Stimulated activated CD4-positive, alpha-beta T cell treated with anti-CD3 and anti-CD28 coated beads, Interleukin-2, amount 100 ng/mL, for 48 hours (primary cell): Measurements from ENCODE around the gene KNL1.
"Not testable (repeated sequence)": the region's sequence is repeated elsewhere in the genome, so short reads cannot be mapped to it uniquely, and the experiment has no call there.

ENCODE experiments used
- DNase-seq, 2 donors: peaks; one replicate each; pipeline ENCODE4 v3.0.0-alpha.2; 2020

KNL1 gene

DNA sequence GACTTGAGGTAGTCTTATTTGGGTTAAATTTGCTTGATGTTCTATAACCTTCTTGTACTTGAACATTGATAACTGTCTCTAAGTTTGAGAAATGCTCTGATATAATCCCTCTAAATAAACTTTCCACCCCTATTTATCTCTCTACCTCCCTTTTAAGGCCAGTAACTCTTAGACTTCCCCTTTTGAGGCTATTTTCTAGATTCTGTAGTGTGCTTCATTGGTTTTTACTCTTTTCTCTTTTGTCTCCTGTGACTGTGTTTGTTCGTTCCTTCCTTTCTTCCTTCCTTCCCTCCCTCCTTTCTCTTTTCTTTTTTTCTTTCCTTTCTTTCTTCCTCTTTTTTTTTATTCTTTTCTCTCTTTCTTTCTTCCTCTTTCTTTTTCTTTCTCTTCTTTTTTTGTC is 86.9 kb downstream of the KNL1 start:
- not testable (repeated sequence) for DNase-seq

DNA sequence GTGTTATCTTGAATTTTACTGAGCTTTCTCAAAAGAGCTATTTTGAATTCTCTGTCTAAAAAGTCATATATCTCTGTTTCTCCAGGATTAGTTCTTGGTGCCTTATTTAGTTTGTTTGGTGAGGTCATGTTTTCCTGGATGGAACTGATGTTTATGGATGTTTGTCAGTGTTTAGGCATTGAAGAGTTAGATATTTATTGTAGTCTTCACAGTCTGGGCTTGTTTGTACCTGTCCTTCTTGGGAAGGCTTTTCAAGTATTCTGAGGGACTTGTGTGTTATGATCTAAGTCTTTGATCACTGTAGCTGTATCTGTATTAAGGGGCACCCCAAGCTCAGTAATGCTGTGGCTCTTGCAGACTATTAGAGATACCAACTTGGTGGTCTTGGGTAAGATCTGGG is 90.3 kb downstream of the KNL1 start:
- DNase-seq = no peak

GRCh38 chr15:40685376-40685775 is 91.3 kb downstream of the KNL1 start:
- DNase-seq = no peak

DNA sequence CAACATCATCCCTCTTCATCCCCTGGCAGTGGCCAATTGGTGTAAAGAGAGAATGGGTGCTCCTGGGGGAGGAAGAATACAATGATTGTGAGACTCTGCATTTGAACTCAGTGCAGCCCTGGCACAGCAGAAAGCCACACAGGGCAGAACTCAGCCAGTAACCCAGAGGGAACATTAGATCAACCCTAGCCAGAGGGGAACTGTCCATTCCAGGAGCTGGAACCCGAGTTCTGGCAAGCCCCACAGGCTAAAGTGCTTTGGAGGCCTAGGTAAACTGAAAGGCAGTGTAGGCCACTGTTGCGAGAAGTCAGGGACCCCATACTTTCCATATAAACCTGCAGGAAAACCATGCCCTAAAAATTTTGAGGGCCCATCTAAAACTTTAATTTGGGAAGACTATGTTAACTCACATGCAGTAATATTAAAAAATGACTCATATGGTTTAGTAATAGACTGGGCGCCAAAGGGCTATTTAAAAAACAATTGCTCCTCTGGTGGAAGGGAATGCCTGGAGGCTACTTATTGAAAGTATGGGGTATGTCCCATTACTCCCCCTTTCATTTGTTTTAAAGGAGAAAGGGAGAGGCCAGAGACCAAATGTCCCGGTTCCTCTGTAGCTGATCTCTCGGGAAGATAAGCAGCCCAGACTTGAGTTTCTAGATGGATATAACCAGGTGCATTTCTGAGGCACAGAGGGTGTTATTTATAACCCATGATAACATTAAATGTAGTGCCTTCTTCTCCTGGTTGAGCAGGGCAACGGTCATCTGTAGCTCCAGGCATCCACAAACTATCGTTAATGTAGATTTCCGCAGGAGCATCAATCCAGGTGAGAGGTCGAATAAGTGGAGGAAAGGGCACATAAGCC is 95.1 kb downstream of the KNL1 start:
- no peak for DNase-seq

DNA sequence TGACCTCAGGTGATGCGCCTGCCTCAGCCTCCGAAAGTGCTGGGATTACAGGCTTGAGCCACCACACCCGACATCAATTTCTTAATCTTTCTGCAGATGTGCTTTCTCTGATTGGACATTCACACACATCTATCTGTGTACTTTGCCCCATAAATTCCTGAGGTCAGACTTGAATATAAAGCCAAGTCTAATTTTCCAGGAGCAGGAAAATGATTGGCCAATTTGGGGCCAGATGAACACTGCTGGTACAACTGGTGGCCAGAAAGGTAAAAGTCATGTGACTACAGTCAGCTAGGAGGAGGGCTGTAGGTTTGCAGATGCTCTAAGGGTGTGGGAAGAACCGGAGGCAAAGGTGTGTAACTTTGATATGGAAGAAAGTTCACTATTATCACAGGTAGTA is 97.7 kb downstream of the KNL1 start:
- no peak for DNase-seq

DNA sequence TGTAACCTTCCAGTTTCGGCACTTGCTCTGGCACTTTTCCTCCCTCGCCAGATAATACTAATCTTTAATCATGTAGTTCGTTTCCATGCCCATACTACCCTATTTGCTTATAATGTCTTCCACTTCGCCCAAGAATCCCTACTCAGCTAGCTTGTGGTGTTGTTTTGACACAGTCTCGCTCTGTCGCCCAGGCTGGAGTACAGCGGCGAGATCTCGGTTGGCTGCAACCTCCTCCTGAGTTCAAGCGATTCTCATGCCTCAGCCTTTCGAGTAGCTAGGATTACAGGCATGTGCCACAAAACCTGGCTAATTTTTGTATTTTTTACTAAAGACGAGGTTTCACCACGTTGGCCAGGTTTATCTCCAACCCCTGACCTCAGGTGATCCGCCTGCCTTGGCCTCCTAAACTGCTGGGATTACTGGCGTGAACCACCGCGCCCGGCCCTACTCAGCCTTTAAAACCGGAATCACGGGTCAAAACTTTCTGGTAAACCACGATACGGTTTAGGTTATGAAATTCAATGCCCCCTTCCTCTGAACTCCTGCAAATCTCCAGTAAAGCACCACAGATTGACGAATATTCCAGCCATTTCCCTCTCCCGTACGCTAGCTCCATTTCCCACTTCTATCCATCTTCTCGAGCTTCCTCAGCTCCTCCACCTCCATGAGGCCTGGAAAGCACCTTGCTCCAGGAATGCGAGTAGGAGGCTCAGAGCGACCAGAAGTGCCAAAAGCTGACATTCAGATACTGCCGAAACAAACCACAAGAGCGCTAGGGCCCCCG is 100.0 kb downstream of the KNL1 start:
- DNase-seq = no peak

DNA sequence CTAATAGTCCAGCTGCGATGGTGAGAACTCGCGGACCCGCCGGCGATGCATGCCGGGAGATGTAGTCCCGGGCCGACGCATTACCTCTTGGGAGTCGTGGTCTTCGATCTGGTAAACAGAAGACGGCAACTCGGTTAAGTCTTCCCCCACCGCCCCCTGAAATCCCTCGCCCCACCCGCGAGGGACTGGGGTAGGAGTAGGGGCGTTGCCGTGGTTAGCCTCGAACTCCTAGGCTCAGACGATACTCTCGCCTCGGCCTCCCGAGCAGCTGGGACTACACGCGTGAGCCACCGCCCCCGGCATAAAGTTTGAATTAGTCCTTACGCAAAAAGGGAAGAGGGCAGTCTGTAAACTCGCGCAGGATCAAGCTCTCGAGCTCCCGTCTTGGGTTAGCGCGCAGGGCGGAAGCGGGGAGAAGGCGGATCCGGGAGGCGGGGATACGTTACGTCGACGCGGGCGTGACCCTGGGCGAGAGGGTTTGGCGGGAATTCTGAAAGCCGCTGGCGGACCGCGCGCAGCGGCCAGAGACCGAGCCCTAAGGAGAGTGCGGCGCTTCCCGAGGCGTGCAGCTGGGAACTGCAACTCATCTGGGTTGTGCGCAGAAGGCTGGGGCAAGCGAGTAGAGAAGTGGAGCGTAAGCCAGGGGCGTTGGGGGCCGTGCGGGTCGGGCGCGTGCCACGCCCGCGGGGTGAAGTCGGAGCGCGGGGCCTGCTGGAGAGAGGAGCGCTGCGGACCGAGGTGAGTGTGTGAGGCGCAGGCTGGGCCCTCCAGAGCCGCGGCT is 100.8 kb downstream of the KNL1 start, which contains the start of gene RAD51:
Gene RAD51, plus strand, starts transcription at position 487 of the 781 bp plus-strand sequence. CDS start 3,585 bp downstream, outside the sequence.
- DNase-seq = peak; percentile 92 to 95

GRCh38 chr15:40695469-40695890 is 101.4 kb downstream of the KNL1 start:
- DNase-seq = no peak

GRCh38 chr15:40696228-40696627 is 102.2 kb downstream of the KNL1 start:
- no peak for DNase-seq

GRCh38 chr15:40697916-40698315 is 103.9 kb downstream of the KNL1 start:
- no peak for DNase-seq

GRCh38 chr15:40702077-40702476 is 108.0 kb downstream of the KNL1 start:
- DNase-seq = no peak

- no peak for DNase-seq
These were observed 112.1 kb downstream of the KNL1 start for GRCh38 chr15:40706121-40706520.
